Loucy (cell line): ENCODE results near the gene CNFN.

Source experiments
- CTCF ChIP-seq: fragments of 200-600 bp; sonication (generic); conservative IDR thresholded peaks from 2 replicates; pipeline ENCODE4 v1.5.1; 2014; ENCODE audit warnings: mild to moderate bottlenecking, antibody characterized with exemption, low read length
- EZH2phosphoT487 ChIP-seq: fragments of 200-600 bp; IDR thresholded peaks from 2 replicates; pipeline ENCODE4 v1.6.1; 2018; ENCODE audit warnings: antibody characterized with exemption, mild to moderate bottlenecking, moderate library complexity, borderline replicate concordance

GRCh38 chr19:42421101-42421500 lies 31.0 kb upstream of the CNFN start:
- TF ChIP-seq CTCF, result no peak
- TF ChIP-seq EZH2phosphoT487, result no peak
